H9 (cell line): ENCODE data around the gene NUBPL. TPM values are rescaled to one million over a fixed set of nuclear protein-coding genes. Genes with fewer than 3 reads are reported as not detected.

ENCODE experiments used
- DNase-seq: peaks from one replicate; pipeline ENCODE4 v3.0.0-alpha.2; 2017
- H2AFZ ChIP-seq: one replicate; pipeline ENCODE4 v1.6.1; 2013; ENCODE audit warnings: mild to moderate bottlenecking, low read length, control low read depth, moderate library complexity
- H2AK5ac ChIP-seq: 2 replicates; pipeline ENCODE4 v1.6.1; 2013; ENCODE audit warnings: low read length, control low read depth, mixed read lengths; ENCODE audit not compliant: insufficient read length
- H2BK120ac ChIP-seq: one replicate; pipeline ENCODE4 v1.6.1; 2013; ENCODE audit warnings: low read depth, mild to moderate bottlenecking, low read length, control low read depth, inconsistent platforms; ENCODE audit not compliant: poor library complexity, severe bottlenecking
- H2BK12ac ChIP-seq: 2 replicates; pipeline ENCODE4 v1.6.1; 2013; ENCODE audit warnings: low read length, control low read depth, mixed read lengths, low read depth; ENCODE audit not compliant: insufficient read length
- H2BK15ac ChIP-seq: 2 replicates; pipeline ENCODE4 v1.6.1; 2013; ENCODE audit warnings: low read depth, low read length, control low read depth
- H2BK20ac ChIP-seq: one replicate; pipeline ENCODE4 v1.6.1; 2013; ENCODE audit warnings: low read depth, mild to moderate bottlenecking, low read length, control low read depth, inconsistent platforms; ENCODE audit not compliant: poor library complexity, severe bottlenecking
- H2BK5ac ChIP-seq: 2 replicates; pipeline ENCODE4 v1.6.1; 2013; ENCODE audit warnings: low read length, control low read depth, mixed read lengths; ENCODE audit not compliant: insufficient read length
- H3K14ac ChIP-seq: 2 replicates; pipeline ENCODE4 v1.6.1; 2013; ENCODE audit warnings: low read length, control low read depth; ENCODE audit not compliant: insufficient read depth
- H3K18ac ChIP-seq: 2 replicates; pipeline ENCODE4 v1.6.1; 2013; ENCODE audit warnings: low read depth, mild to moderate bottlenecking, mixed read lengths, low read length, control low read depth; ENCODE audit not compliant: insufficient read length
- H3K23ac ChIP-seq: 2 replicates; pipeline ENCODE4 v1.6.1; 2013; ENCODE audit warnings: low read length, control low read depth, mixed read lengths, low read depth; ENCODE audit not compliant: insufficient read length
- H3K23me2 ChIP-seq: 2 replicates; pipeline ENCODE4 v1.6.1; 2013; ENCODE audit warnings: low read depth, mild to moderate bottlenecking, mixed read lengths, low read length, control low read depth; ENCODE audit not compliant: insufficient read length, poor library complexity, severe bottlenecking
- H3K27ac ChIP-seq: 2 replicates; pipeline ENCODE4 v1.5.1; 2013; ENCODE audit warnings: low read length, control low read depth, mixed read lengths, low read depth; ENCODE audit not compliant: insufficient read length
- H3K27me3 ChIP-seq: 2 replicates; pipeline ENCODE4 v1.6.1; 2013; ENCODE audit warnings: low read length, control low read depth, inconsistent platforms; ENCODE audit not compliant: insufficient read depth
- H3K4ac ChIP-seq: 2 replicates; pipeline ENCODE4 v1.6.1; 2013; ENCODE audit warnings: low read depth, mild to moderate bottlenecking, control low read depth, inconsistent platforms, low read length, moderate library complexity
- H3K4me1 ChIP-seq: 2 replicates; pipeline ENCODE4 v1.6.1; 2013; ENCODE audit warnings: low read length, control low read depth, inconsistent platforms; ENCODE audit not compliant: insufficient read depth
- H3K4me2 ChIP-seq: 2 replicates; pipeline ENCODE4 v1.6.1; 2013; ENCODE audit warnings: low read length, control low read depth, mixed read lengths; ENCODE audit not compliant: insufficient read length, insufficient read depth
- H3K56ac ChIP-seq: 2 replicates; pipeline ENCODE4 v1.6.1; 2013; ENCODE audit warnings: low read depth, mild to moderate bottlenecking, mixed read lengths, low read length, control low read depth; ENCODE audit not compliant: insufficient read length
- H3K79me1 ChIP-seq: 2 replicates; pipeline ENCODE4 v1.6.1; 2013; ENCODE audit warnings: low read depth, mild to moderate bottlenecking, moderate library complexity, low read length, control low read depth, inconsistent platforms; ENCODE audit not compliant: insufficient read depth, poor library complexity, severe bottlenecking
- H3K79me2 ChIP-seq: 2 replicates; pipeline ENCODE4 v1.6.1; 2013; ENCODE audit warnings: low read length, control low read depth, inconsistent platforms; ENCODE audit not compliant: insufficient read depth
- H3K9ac ChIP-seq: 2 replicates; pipeline ENCODE4 v1.6.1; 2013; ENCODE audit warnings: low read length, control low read depth, mixed read lengths; ENCODE audit not compliant: insufficient read length; ENCODE audit errors: extremely low read depth
- H3K9me3 ChIP-seq: one replicate; pipeline ENCODE4 v1.6.1; 2013; ENCODE audit warnings: low read depth, low read length, inconsistent platforms; ENCODE audit not compliant: control insufficient read depth
- H3T11ph ChIP-seq: one replicate; pipeline ENCODE4 v1.6.1; 2013; ENCODE audit warnings: mild to moderate bottlenecking, low read length, control low read depth, inconsistent platforms
- H4K20me1 ChIP-seq: one replicate; pipeline ENCODE4 v1.6.1; 2013; ENCODE audit not compliant: control insufficient read depth, insufficient read length, insufficient read depth
- H4K5ac ChIP-seq: 2 replicates; pipeline ENCODE4 v1.6.1; 2013; ENCODE audit warnings: low read depth, mild to moderate bottlenecking, mixed read lengths, low read length, control low read depth; ENCODE audit not compliant: insufficient read length
- H4K8ac ChIP-seq: replicated peaks from 2 replicates; pipeline ENCODE4 v1.6.1; 2013; ENCODE audit warnings: low read length, control low read depth, mixed read lengths, low read depth; ENCODE audit not compliant: insufficient read length
- H4K91ac ChIP-seq: 2 replicates; pipeline ENCODE4 v1.6.1; 2013; ENCODE audit warnings: low read depth, mild to moderate bottlenecking, moderate library complexity, mixed read lengths, low read length, control low read depth; ENCODE audit not compliant: insufficient read length
- H3K27ac Mint-ChIP-seq, 3 experiments: 2 replicates in 2 of 3; 3 replicates in 1 of 3; pipeline ENCODE4 v1.8.0; 2020 to 2021; ENCODE audit warnings: mixed read lengths in 3 of 3, mild to moderate bottlenecking in 1 of 3, moderate library complexity in 1 of 3
- H3K27me3 Mint-ChIP-seq: 2 replicates; pipeline ENCODE4 v1.8.0; 2021; ENCODE audit warnings: low read depth, mild to moderate bottlenecking, moderate library complexity, mixed read lengths
- H3K36me3 Mint-ChIP-seq, 3 experiments: 2 replicates in 2 of 3; 3 replicates in 1 of 3; pipeline ENCODE4 v1.8.0; 2020 to 2021; ENCODE audit warnings: low read depth in 3 of 3, mixed read lengths in 3 of 3; ENCODE audit not compliant: insufficient read depth in 1 of 3
- H3K4me1 Mint-ChIP-seq, 2 experiments: 2 replicates each; pipeline ENCODE4 v1.8.0; 2020; ENCODE audit warnings: mixed read lengths in 2 of 2
- H3K4me3 Mint-ChIP-seq, 2 experiments: 2 replicates in 1 of 2; 3 replicates in 1 of 2; pipeline ENCODE4 v1.8.0; 2020 to 2021; ENCODE audit warnings: mild to moderate bottlenecking in 2 of 2, mixed read lengths in 2 of 2, moderate library complexity in 1 of 2
- H3K9me3 Mint-ChIP-seq, 2 experiments: 2 replicates in 1 of 2; 3 replicates in 1 of 2; pipeline ENCODE4 v1.8.0; 2020; ENCODE audit warnings: mild to moderate bottlenecking in 2 of 2, mixed read lengths in 2 of 2, moderate library complexity in 1 of 2
- CTCF ChIP-seq: fragments of 200-600 bp; sonication (generic); conservative IDR thresholded peaks from 3 replicates; pipeline ENCODE4 v1.8.0; 2021; ENCODE audit warnings: antibody characterized with exemption, mild to moderate bottlenecking
- WGBS: extraction: QIAGEN DNeasy Blood & Tissue Kit; methylation state at CpG from one replicate; pipeline ENCODE4 v1.1.7; 2013; ENCODE audit warnings: missing lambda C conversion rate, low lambda C conversion rate, mixed read lengths; ENCODE audit not compliant: insufficient read length; ENCODE audit errors: extremely low coverage; 5-methylcytosine and 5-hydroxymethylcytosine counted together
- total RNA-seq: library from RNA; stranded (reverse); gene quantifications from 2 replicates; pipeline ENCODE4 v1.2.1, GENCODE V29; 2021

NUBPL gene
- total RNA-seq, 1 experiment from 2014 or later: 14.8 TPM

DNA sequence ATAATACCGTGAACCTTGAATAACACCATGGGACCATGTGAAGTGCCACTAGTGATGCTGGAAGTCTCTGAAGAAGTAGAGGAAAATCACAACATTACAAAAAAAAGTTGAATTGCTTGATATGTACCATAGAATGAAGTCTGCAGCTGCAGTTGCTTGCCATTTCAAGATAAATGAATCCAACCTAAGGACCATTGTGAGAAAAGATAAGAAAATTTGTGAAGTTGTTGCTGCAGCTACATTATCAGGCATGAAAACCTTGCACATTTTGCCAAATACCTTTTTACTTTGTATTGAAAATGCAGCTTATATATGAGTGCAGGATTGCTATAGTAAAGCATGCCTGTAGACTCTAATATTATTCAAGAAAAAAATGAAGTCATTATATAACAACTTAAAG, 126.5 kb downstream of the NUBPL start:
- Mint-ChIP-seq H3K9me3 (peaks cover under 1 to 2% of the 10 kb centered on the region in 2 experiments; a peak in 4 of 5 replicates), H3K27ac (no peak overlapping the region)
- no CpG with 5 or more reads among the region's 1 CpG for WGBS

More for the DNA sequence above, 126.5 kb downstream of the NUBPL start:
- Histone ChIP-seq H3K9ac (no peak overlapping the region), H4K8ac (no peak overlapping the region), H3K9me3 (no peaks in the 10 kb centered on the region), H3K23ac (no peak overlapping the region), H3K4me2 (no peak overlapping the region), H3K27ac (no peak overlapping the region), H2BK15ac (no peak overlapping the region), H3K4ac (no peak overlapping the region), H3K23me2 (no peaks in the 10 kb centered on the region), H2BK5ac (no peak overlapping the region), H3K56ac (no peak overlapping the region), H2BK12ac (no peak overlapping the region), H4K91ac (no peak overlapping the region), H3K79me1 (no peaks in the 10 kb centered on the region), H2BK20ac (no peak overlapping the region), H2AFZ (no peak overlapping the region), H2AK5ac (no peak overlapping the region), H2BK120ac (no peak overlapping the region), H3K79me2 (no peaks in the 10 kb centered on the region), H4K5ac (no peak overlapping the region), H3T11ph (no peak overlapping the region), H3K27me3 (no peaks in the 10 kb centered on the region), H3K14ac (no peak overlapping the region), H3K4me1 (no peaks in the 10 kb centered on the region), H4K20me1 (no peaks in the 10 kb centered on the region), H3K18ac (no peak overlapping the region)
- no peak for DNase-seq
- peaks cover under 1 to 6% (median 1%) of the 10 kb centered on the region in 3 experiments; a peak in 4 of 7 replicates for H3K36me3 Mint-ChIP-seq
- H3K27me3 Mint-ChIP-seq: no peaks in the 10 kb centered on the region
- TF ChIP-seq CTCF: no peak
- no peaks in the 10 kb centered on the region for H3K4me1 Mint-ChIP-seq
- H3K4me3 Mint-ChIP-seq: no peak overlapping the region
